ENCODE data around the gene PDE9A.

The PDE9A gene

DNA sequence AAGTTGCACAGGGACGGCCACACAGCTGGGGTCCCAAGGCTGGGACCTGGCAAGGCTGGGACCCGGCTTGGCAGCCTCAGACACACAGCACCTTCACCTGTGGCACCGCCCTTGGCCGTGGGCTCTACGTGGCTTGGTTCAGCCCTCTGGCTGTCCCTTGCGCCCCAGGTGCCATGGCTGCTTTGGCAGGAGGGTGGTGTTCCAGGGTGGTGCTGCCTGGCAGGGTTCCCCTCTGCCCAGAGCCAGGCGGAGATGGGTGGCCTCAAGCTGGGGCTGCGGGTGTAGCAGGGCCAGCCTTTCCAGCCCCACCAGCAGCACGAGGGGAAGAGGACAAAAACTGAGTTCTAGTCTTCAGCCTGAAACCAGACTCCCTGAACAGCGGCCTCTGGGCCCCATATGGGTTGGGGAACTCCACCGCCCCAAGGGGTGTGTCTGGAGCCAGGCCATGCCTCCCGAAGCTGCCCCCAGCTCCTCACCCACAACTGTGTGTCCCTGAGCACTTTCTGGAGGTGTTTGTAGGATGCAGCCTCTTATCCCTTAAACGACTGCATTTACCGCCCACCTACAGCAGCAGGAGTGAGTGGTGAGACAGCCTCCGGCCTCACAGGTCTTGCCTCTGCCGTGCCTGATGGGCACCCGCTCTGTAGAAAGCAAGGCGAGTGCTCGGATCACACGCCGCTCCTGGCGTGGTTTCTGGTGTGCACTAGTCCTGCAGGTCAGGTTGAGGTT lies 92.3 kb downstream of the PDE9A start:
- DNase-seq: no peak

DNA sequence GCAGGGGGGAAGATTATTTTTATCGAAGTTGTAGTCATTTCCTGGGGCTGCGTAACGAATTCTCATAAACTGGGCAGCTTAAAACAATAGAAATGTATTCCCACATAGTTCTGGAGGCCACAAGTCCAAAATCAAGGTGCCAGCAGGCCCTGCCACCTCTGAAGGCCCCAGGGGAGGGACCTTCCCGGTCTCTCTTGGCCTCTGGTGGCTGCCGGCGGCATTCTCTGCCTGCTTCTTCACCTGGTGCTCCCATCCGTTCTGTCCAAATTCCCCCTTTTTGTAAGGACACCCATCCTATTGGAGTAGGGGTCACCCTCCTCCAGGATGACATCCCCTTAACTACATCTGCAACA lies 92.8 kb downstream of the PDE9A start:
- no peak for DNase-seq

DNA sequence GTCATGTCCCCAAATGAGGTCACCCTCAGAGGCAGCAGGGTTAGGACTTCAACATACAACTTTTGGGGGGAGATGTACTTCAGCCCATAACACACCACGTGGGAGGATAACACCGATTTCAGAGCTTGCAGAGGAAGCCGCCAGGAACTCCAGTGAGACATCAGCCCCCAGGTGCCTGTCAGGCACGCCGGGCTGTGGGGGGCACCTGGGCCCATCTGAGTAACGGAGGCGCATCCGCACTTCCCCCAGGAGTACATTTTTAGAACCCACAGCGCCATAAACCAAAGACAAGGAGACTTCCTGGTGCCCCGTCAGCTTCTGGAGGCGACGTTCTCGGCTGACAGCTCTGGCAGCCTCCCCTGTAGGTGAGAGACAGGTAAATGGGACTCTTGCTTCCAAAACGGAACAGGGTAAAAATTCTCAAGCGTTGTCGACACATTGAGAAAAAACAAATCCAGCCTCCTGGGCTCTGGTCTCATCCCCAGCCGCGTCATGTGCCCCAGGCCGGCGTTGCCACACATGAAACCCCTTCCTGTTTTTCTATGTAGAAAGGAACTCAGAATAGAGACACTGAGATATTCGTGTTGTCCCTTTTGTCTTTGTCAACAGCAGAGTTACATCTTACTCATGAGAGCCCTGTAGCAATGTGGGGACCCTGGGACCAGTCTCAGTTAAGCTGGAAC lies 93.3 kb downstream of the PDE9A start:
- peak; percentile 53 for DNase-seq

DNA sequence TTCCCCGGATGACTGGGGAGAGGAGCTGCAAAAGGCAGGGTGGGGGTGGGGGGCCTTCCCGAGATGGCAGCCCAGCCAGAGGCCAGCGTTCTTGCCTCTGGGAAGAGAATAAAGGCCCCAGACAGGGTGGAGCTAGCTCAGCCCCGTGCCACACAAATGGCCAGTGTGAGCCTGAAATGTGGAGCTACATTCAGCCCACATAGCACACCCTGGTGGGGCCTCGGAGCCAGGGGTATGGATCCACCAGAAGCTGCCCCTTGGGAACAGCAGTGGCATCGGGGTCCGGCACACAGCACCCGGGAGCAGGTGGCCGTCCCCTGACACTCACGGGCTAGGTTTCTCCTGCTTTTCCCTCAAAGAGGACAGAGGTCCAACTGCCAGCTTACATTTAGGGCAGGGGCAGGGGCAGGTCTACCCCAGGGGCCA lies 93.9 kb downstream of the PDE9A start:
- no peak for DNase-seq

DNA sequence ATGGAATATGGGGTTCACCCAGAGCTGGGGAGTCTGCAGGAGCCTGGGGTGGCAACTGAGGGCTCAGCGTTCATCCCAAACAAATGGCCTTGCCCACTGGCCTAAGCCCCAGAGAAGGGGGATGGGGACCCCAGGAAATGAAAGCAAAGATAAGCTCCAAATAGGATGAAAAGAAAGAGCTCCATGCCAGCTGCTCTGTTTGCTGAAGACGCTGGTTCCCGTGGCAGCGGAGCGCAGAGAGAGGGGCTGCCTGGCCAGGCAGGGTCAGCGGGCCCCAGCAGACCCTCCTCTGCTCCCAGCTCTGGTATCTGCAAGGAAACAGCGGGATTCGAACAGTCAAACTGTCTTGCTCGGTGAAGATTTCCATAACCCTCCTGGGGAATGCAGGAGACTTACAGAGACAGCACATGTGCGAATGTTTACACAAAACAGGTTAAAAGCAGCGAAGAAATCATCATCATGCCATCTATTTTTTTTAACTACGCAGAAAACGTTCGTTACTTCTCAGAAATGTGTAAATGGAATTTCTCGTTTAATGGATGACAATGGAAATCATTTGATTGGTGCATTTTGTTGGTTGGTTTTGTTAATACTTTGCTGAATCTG lies 94.4 kb downstream of the PDE9A start:
- DNase-seq: no peak

DNA sequence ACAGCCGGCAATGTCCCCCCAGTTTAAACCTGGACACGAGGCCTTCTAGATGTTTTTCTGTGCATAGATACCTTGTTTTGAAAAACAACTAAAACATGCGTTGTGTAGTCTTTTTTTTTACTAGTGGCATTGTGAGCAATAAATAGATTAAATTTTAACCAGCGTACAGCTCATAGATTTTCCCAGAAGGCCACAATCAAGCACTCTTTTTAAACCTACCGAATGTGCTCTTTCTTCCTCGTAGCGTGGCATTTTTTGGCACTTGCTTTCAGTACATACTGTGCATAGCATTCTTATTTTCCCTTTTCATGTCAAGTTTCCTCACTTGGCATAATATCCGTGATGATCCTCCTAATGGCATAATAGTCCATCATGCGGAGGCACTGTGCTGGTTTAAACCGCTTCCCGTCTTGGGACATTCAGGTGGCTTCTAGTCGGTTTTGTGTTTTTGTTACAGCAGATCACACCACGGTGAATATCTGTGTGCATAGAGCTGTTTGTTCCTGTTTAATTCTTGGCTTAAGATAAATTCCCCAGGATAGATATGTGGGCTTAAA lies 95.3 kb downstream of the PDE9A start:
- DNase-seq: no peak

DNA sequence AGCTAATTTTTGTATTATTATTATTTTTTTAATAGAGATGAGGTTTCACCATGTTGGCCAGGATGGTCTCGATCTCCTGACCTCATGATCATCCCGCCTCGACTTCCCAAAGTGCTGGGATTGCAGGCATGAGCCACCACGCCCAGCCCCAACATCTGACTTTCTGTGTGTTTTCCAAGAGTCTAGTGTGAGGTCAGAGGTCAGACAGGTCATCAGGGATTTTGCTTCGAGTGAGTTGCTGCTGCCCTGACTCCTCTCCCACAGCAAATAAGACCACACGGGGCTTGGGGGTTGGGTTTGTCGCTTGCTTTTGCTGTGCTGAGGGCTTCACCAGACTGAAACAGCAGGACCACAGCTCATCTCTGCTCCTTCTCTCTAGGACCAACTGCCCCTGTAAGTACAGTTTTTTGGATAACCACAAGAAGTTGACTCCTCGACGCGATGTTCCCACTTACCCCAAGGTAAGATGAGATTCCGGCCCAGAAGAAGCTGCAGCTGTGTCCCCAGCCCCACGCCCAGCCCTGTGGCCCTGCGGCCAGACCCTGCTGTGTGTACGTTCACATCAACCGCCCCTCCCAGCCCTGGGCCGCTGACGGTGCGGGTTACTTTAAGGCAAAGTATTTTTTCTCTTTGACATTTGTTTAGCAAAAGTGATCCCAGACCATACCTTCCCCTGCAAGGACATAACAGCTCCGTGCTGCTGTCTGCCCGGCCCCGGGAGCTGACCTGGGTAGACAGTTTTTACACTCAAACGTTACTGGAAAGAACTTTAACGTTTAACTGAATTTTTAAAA lies 97.5 kb downstream of the PDE9A start:
- DNase-seq: no peak

DNA sequence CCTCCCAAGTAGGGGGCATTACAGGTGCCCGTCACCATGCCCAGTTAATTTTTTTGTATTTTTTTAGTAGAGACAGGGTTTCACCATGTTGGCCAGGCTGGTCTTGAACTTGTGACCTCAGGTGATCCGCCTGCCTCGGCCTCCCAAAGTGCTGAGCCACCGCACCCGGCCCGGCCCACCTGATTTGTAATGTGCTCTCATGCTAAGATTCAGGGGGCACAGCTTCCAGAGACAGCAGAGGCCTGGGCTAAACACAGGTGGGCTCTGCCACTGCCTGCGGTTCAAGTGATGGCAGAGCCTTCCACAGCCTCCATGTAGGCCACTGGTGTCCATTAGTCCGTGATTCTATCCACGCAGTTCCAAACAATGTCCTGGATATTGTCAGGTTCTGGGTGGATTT lies 98.4 kb downstream of the PDE9A start:
- DNase-seq: no peak

DNA sequence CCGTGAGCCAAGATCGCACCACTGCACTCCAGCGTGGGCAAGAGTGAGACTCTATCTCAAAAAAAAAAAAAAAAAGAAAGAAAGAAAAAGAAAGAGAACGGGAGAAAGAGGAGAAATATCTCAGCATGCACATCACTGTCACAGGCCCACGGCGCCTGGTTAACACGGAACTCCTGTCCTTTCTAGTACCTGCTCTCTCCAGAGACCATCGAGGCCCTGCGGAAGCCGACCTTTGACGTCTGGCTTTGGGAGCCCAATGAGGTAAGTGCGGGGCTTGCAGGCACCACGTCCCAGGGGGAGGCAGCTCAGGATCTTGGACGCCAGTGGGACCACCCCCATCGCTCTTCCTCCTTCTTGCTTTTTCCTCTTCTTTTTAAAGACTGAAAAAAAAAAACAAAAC lies 100.4 kb downstream of the PDE9A start:
- DNase-seq: no peak

DNA sequence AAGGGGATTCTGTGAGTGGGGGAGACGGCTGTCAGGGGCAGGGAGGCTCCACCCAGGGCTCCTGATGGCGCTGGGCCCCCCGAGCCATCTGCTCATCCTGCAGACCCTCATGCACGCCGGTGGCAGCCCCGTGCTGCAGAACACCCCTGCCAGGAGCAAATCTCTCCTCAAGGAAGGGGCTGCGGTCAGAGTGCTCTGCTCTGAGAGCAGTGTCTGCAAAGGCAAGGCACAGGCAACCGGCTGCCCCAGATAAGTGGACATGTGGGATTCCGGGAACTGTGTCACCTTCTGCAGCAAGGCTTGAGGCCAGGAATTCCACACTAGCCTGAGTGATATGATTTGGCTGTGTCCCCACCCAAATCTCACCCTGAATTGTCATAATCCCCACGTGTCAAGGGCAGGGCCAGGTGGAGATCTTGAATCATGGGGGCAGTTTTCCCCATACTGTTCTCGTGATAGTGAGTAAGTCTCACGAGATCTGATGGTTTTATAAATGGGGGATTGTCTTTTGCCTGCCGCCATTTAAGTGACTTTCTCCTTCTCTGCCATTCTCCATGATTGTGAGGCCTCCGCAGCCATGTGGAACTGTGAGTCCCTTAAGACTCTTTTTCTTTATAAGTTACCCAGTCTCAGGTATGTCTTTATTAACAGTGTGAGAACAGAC lies 101.0 kb downstream of the PDE9A start:
- no peak for DNase-seq

DNA sequence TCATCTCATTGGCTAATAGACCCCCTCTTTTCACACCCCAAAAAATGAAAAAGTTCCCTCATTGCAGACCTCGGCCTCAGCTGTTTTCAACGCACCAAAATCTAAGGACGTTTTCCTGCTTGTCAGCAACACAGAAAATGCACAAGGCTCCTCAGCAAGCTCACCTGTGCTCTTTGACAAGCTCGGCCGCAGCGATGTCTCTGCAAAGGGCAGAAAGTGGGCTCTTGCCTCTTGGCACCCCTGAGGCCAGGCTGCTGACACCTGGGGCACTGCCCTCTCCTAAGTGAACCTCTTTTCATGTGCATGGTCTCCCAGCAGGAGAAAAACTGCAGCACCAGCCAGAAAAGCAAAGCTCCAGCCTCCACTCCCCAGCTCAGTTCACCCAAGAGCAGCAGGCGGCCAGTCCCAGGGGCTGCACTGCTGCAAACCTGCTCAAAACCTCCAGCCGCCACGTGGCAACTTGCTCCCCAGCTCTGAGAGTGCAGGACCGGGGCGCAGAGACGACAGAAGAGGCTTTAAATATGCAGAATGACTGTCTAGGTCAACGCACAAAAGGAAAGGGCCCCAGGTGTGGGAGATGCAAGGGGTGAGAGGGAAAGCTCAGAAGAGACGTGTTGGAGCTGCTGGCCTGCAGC lies 101.7 kb downstream of the PDE9A start:
- DNase-seq: no peak

DNA sequence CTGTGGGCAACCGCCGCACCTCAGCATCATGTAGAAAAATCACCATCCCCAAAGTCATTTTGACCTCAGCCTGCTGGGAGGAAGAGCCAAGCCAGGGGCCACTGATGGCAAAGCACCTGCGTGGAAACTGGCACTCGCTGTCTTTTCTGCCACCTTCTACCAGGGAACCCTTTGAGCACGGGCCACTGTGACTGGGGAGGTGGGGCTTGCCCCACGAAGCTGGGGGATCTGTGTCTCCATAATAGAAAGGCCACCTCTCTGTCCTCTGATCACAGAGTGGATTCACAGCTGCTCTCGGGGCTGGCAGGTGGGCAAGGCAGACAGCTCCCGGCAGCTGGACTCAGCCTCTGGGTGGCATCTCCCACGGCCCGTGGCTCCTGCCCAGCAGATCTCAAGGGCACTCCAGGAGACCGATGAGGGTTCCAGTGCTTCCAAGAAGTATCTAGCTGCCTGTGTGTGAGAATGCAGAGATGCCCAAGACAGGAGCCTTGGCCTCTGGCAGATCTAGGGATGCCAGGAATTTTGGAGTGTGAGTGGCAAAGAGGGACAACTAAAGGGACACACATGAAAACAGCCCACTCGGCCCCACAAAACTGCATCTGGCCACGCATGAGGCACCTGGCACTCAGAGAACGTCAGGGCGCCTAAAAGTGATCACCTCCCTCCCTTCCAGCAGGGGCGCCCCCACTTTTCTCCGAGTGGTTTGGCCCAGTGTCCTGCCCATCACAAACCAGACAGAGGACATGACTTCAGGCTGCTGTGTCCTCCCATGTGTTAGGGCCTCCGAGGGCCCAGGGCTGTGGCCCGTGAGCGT lies 102.6 kb downstream of the PDE9A start:
- no peak for DNase-seq

DNA sequence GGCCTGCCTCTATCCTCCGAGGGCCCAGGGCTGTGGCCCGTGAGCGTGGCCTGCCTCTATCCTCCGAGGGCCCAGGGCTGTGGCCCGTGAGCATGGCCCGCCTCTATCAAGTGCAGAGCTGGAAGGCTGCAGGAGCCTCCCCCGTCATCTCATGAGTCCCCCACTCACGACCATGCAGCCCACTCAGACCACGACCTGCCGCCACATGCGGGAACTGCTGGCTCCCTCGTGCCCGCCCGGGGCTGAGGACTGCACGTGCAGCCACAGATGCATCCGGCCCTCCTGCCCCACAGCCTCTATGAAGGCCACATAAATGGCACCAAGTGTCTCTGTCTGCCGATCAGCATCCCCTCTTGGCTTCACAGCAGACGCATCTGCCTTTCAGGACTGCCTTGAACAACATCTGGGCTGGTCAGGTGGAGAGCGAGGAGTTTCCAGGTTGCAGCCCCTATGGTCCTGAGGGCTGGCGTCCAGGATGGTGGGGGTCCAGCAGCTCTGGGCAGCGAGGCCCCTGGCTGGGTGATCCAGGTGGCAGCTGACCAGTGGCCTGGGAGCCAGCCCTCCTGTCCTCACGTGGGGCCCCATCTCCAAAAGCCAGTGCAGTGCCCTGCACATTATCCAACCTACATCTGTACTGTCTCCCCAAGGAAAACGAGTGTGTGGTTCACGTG lies 103.3 kb downstream of the PDE9A start:
- DNase-seq: no peak

DNA sequence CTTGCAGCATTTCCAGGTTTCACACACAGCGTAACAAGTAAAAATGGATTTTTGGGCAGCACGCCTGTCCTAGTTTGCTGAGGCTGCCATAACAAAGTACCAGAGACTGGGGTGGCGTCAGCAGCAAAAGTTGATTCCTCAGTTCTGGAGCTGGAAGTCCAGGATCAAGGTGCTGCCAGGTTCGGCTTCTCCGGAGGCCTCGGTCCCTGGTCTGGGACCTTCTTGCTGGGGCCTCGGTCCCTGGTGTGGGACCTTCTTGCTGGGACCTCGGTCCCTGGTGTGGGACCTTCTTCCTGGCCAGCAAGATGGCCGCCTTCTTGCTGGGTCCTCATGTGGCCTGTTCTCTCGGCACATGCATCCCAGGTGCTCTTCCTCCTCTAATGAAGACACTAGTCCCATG lies 104.0 kb downstream of the PDE9A start:
- DNase-seq: no peak

DNA sequence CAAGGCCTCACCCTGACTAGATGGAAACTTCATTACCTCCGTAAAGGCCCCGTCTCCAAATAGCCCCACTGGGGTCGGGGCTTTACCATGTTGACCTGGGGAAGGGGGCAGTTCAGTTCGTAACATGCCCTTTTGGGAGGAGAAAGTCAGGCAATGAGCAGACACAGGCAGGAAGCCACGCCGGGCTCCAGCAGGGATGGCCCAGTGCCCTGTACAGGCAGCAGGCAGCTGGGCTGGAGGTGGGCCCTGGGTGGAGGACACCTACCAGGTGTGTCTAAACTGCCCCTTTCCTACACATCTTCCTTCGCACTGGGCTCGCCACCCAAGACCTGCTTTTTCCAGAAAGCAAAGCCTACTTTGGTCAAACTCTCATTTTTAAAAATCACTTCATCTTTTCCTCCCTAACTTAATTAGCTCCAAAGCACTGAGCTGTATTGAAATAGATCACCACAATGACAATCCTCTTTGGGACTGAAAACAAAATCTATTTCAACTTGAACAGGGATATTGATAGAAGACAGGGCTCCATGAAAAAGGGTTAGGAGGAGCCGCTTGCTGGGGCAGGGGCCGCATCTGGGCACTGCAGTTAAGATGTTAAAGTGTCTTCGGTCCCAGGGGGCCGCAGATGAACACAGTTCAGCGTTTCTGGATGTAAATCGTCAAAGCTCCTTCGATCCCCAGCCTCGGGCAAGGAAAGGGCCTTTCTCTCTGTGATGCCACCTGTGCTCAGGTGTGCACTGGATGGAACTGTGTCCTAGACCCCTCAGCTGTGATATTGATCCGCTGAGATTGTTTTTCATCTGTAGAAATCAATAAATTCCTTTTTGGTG lies 104.6 kb downstream of the PDE9A start:
- DNase-seq: no peak

DNA sequence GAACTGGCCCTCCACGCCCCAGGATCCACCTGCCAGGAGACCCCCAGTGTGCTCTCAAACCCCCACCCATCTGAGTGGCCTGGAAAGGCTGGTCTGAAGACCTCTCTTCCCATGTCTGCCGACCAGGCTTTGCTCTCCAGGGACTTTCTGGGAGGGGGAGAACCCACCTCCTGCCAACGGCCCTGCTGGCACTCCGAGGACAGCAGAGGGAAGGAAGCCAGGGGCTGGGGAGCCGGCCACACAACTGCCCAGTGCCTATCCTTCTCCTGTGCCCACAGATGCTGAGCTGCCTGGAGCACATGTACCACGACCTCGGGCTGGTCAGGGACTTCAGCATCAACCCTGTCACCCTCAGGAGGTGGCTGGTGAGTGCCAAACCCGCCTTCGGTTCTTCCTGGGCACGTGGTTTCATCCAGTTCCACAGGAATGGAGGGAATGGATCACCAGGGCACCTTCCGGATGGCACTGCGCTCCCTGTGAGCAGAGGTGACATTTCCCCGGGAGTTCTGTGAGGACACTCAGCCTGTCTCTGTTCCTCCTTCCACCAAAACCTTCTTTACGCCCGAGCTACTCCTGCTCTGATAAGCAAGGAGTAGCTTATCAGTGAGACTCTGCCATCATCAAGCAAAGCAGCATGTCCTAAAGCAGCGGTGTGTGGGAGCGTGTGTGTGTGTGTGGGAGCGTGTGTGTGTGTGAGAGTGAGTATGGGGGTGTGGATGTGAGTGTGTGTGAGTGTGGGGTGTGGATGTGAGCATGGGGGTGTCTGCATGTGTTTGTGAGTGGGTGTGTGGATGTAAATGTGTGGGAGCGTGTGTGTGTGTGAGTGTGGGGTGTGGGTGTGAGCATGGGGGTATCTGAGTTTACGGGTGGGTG lies 105.5 kb downstream of the PDE9A start:
- no peak for DNase-seq

DNA sequence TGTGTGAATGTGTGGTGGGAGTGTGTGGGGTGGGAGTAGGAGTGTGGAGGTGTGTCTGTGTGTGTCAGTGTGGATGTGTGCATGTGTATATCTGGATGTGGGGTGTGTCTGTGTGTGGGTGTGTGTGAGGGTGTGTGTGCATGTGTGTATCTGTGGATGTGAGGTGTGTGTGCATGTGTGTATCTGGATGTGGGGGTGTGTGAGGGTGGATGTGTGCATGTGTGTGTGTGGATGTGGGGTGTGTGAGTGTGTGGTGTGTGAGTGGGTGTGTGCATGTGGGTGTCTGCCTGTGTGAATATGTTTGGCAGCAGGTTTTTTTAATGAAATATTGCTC lies 106.1 kb downstream of the PDE9A start:
- no peak for DNase-seq

DNA sequence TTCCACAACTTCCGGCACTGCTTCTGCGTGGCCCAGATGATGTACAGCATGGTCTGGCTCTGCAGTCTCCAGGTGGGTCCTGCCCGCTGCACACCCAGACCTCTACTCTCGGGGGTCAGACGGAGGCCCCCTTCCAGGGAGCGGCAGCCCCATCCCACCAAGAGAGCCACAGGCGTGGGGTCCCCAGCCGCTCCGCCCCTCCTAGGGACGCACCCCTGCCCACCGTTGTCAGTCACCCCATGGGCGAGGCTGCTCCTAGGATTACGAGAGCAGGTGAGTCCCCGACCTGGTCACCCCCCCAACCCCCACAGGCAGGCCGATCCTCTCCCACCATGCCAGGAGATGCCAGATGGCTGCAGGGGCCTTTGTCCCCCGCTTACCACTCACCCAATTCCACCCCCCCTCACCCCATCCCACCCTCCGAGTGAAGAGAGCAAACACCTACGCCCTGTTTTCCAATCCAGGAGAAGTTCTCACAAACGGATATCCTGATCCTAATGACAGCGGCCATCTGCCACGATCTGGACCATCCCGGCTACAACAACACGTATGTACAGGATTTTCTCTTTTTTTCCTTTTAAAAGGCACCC lies 107.0 kb downstream of the PDE9A start:
- no peak for DNase-seq

Data from activated CD8-positive, alpha-beta memory T cell treated with anti-CD3 and anti-CD28 coated beads, Interleukin-2, amount 50 U/mL, for 4 hours (primary cell).